Measurements from ENCODE around the gene ABHD12.

DNA sequence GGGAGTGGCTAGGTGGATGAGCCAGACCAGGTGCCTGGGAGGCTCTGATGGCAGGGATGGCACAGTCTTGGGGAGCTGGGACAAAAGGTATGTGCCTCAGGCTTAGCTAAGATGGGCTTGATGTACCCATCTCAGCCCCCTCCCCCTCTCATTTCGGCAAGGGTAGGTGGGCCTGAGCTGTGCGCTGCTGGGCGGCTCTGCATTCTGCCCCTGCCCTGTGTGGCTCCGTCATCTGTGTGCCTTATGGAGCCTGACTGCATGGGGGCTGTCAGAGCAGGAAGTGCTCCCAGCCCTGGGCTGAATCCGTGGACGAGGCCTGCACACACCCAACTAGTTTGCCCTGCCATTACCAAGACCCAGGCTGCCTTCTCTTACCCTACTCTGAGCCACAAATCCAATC is 88.0 kb downstream of the ABHD12 start:
- TF ChIP-seq, protein P1, sequence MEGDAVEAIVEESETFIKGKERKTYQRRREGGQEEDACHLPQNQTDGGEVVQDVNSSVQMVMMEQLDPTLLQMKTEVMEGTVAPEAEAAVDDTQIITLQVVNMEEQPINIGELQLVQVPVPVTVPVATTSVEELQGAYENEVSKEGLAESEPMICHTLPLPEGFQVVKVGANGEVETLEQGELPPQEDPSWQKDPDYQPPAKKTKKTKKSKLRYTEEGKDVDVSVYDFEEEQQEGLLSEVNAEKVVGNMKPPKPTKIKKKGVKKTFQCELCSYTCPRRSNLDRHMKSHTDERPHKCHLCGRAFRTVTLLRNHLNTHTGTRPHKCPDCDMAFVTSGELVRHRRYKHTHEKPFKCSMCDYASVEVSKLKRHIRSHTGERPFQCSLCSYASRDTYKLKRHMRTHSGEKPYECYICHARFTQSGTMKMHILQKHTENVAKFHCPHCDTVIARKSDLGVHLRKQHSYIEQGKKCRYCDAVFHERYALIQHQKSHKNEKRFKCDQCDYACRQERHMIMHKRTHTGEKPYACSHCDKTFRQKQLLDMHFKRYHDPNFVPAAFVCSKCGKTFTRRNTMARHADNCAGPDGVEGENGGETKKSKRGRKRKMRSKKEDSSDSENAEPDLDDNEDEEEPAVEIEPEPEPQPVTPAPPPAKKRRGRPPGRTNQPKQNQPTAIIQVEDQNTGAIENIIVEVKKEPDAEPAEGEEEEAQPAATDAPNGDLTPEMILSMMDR (IDR thresholded peaks at IDR 0.05) = no peak
- no peak for TF ChIP-seq POLR2A (IDR thresholded peaks at IDR 0.05)

Data from uterus (tissue), 2 donors.